ENCODE results near the gene B3GLCT. TPM values are rescaled to one million over a fixed set of nuclear protein-coding genes. Genes with fewer than 3 reads are reported as not detected.

B3GLCT gene
- total RNA-seq: 1 to 10 TPM; 4.2 to 4.9 TPM

GRCh38 chr13:31199849-31200636, at the start of gene B3GLCT:
B3GLCT (plus strand) TSS chr13:31199975; CDS start chr13:31200085, 110 bp downstream.
- H3K27ac Mint-ChIP-seq: peak within 1 kb of the TSS; percentile 78
- CTCF ChIA-PET: interaction anchor here (0.7 to 2.8 kb wide), 10 partner anchors 10 to 151 kb away, joined by 3 to 11 read pairs (median 3); partner anchors contain the start of gene HSPH1
- ATAC-seq (peak; percentile 81), DNase-seq (peak; percentile 82)
- no peaks in the 10 kb centered on the region for H3K36me3 Mint-ChIP-seq
- peak within 1 kb of the TSS; percentile 77 for H3K4me3 Mint-ChIP-seq
- H3K4me1 Mint-ChIP-seq: peaks cover 27% of the 10 kb centered on the region
- H3K27me3 Mint-ChIP-seq: peaks cover 6% of the 10 kb centered on the region
- H3K9me3 Mint-ChIP-seq (ENCODE audit: low read depth): no peaks in the 10 kb centered on the region

GRCh38 chr13:31150315-31150985, 49.3 kb upstream of the B3GLCT start:
- Mint-ChIP-seq H3K36me3 (peaks cover 75% of the 10 kb centered on the region), H3K4me1 (peaks cover 35% of the 10 kb centered on the region), H3K9me3 (ENCODE audit: low read depth) (no peaks in the 10 kb centered on the region), H3K4me3 (no peak overlapping the region), H3K27ac (no peak overlapping the region), H3K27me3 (no peaks in the 10 kb centered on the region)
- DNase-seq (no peak), ATAC-seq (no peak)
- CTCF ChIA-PET: interaction anchor here (1.2 to 4.1 kb wide), 2 partner anchors 10 to 49 kb away, joined by 3 to 13 read pairs; partner anchors contain the start of gene B3GLCT

- Mint-ChIP-seq H3K27ac (no peak overlapping the region), H3K27me3 (no peaks in the 10 kb centered on the region), H3K36me3 (peaks cover 72% of the 10 kb centered on the region), H3K4me3 (no peak overlapping the region), H3K4me1 (peaks cover 39% of the 10 kb centered on the region), H3K9me3 (ENCODE audit: low read depth) (no peaks in the 10 kb centered on the region)
- DNase-seq (no peak), ATAC-seq (no peak)
- CTCF ChIA-PET: interaction anchor here (4.1 kb wide), 1 partner anchor 9 kb away, joined by 13 read pairs; no protein-coding TSS in a partner anchor
Observed at GRCh38 chr13:31151837-31152236, 47.9 kb upstream of the B3GLCT start.

- CTCF ChIA-PET: no interaction called here
- Mint-ChIP-seq H3K9me3 (ENCODE audit: low read depth) (no peaks in the 10 kb centered on the region), H3K27me3 (no peaks in the 10 kb centered on the region)
Observed at GRCh38 chr13:31154939-31155338, 44.8 kb upstream of the B3GLCT start.

GRCh38 chr13:31159306-31159705, 40.5 kb upstream of the B3GLCT start:
- Mint-ChIP-seq H3K36me3 (peaks cover 34% of the 10 kb centered on the region), H3K4me3 (peak overlapping the region; percentile 90), H3K27ac (peak overlapping the region; percentile 99), H3K9me3 (ENCODE audit: low read depth) (no peaks in the 10 kb centered on the region), H3K27me3 (no peaks in the 10 kb centered on the region), H3K4me1 (peaks cover 49% of the 10 kb centered on the region)
- DNase-seq (no peak), ATAC-seq (no peak)
- CTCF ChIA-PET: interaction anchor here (1.9 to 3.0 kb wide), 3 partner anchors 9 to 115 kb away, joined by 4 to 16 read pairs (median 13); no protein-coding TSS in a partner anchor

More at GRCh38 chr13:31154939-31155338, 44.8 kb upstream of the B3GLCT start:
- H3K4me3 Mint-ChIP-seq: no peak overlapping the region
- peaks cover 58% of the 10 kb centered on the region for H3K4me1 Mint-ChIP-seq
- DNase-seq: no peak
- no peak overlapping the region for H3K27ac Mint-ChIP-seq
- no peak for ATAC-seq
- peaks cover 62% of the 10 kb centered on the region for H3K36me3 Mint-ChIP-seq

GRCh38 chr13:31160857-31161556, 38.8 kb upstream of the B3GLCT start:
- Mint-ChIP-seq H3K4me1 (peaks cover 43% of the 10 kb centered on the region), H3K27me3 (no peaks in the 10 kb centered on the region), H3K36me3 (peaks cover 22% of the 10 kb centered on the region), H3K4me3 (peak overlapping the region; percentile 90), H3K9me3 (ENCODE audit: low read depth) (no peaks in the 10 kb centered on the region), H3K27ac (peak overlapping the region; percentile 99)
- DNase-seq: peak; percentile 87
- ATAC-seq: peak; percentile 21
- CTCF ChIA-PET: interaction anchor here (0.9 to 3.0 kb wide), 6 partner anchors 11 to 117 kb away, joined by 3 to 16 read pairs (median 4); no protein-coding TSS in a partner anchor

GRCh38 chr13:31161557-31162150, 38.1 kb upstream of the B3GLCT start, which contains the start of gene HSPH1:
HSPH1 (minus strand) TSS chr13:31161904; CDS start chr13:31161582, 322 bp downstream.
- peak within 1 kb of the TSS; percentile 99 for H3K27ac Mint-ChIP-seq
- DNase-seq (peak; percentile 99), ATAC-seq (peak; percentile 80)
- peak within 1 kb of the TSS; percentile 90 for H3K4me3 Mint-ChIP-seq
- no peaks in the 10 kb centered on the region for H3K27me3 Mint-ChIP-seq
- CTCF ChIA-PET: interaction anchor here (1.1 to 3.0 kb wide), 3 partner anchors 39 to 118 kb away, joined by 3 to 16 read pairs (median 11); partner anchors contain the start of gene B3GLCT
- H3K4me1 Mint-ChIP-seq: peaks cover 41% of the 10 kb centered on the region
- H3K9me3 Mint-ChIP-seq (ENCODE audit: low read depth): no peaks in the 10 kb centered on the region
- peaks cover 20% of the 10 kb centered on the region for H3K36me3 Mint-ChIP-seq

GRCh38 chr13:31162151-31163008, 37.4 kb upstream of the B3GLCT start:
- Mint-ChIP-seq H3K4me1 (peaks cover 38% of the 10 kb centered on the region), H3K36me3 (peaks cover 16% of the 10 kb centered on the region), H3K27me3 (no peaks in the 10 kb centered on the region), H3K27ac (peak overlapping the region; percentile 99), H3K9me3 (ENCODE audit: low read depth) (no peaks in the 10 kb centered on the region), H3K4me3 (peak overlapping the region; percentile 90)
- DNase-seq: peak; percentile 99
- peak; percentile 85 for ATAC-seq
- CTCF ChIA-PET: interaction anchor here (1.1 to 2.5 kb wide), 3 partner anchors 38 to 118 kb away, joined by 3 to 11 read pairs (median 3); partner anchors contain the start of gene B3GLCT

- ATAC-seq (no peak), DNase-seq (no peak)
- no peak overlapping the region for H3K4me3 Mint-ChIP-seq
- H3K36me3 Mint-ChIP-seq: no peaks in the 10 kb centered on the region
- no peaks in the 10 kb centered on the region for H3K27me3 Mint-ChIP-seq
- H3K9me3 Mint-ChIP-seq (ENCODE audit: low read depth): no peaks in the 10 kb centered on the region
- CTCF ChIA-PET: no interaction called here
- H3K4me1 Mint-ChIP-seq: peaks cover 37% of the 10 kb centered on the region
- H3K27ac Mint-ChIP-seq: no peak overlapping the region
Observed at GRCh38 chr13:31166591-31166990, 33.2 kb upstream of the B3GLCT start.

GRCh38 chr13:31167490-31167889, 32.3 kb upstream of the B3GLCT start:
- H3K27ac Mint-ChIP-seq: no peak overlapping the region
- CTCF ChIA-PET: interaction anchor here (1.6 kb wide), 1 partner anchor 32 kb away, joined by 5 read pairs; the partner anchor contains the start of gene B3GLCT
- no peak for DNase-seq
- H3K27me3 Mint-ChIP-seq: peaks cover 2% of the 10 kb centered on the region
- ATAC-seq: peak; percentile 10
- H3K4me1 Mint-ChIP-seq: peaks cover 37% of the 10 kb centered on the region
- H3K4me3 Mint-ChIP-seq: no peak overlapping the region
- no peaks in the 10 kb centered on the region for H3K9me3 Mint-ChIP-seq (ENCODE audit: low read depth)
- no peaks in the 10 kb centered on the region for H3K36me3 Mint-ChIP-seq

- peaks cover 8% of the 10 kb centered on the region for H3K27me3 Mint-ChIP-seq
- no peaks in the 10 kb centered on the region for H3K36me3 Mint-ChIP-seq
- ATAC-seq: no peak
- no peak overlapping the region for H3K4me3 Mint-ChIP-seq
- H3K27ac Mint-ChIP-seq: no peak overlapping the region
- H3K9me3 Mint-ChIP-seq (ENCODE audit: low read depth): no peaks in the 10 kb centered on the region
- no peak for DNase-seq
- CTCF ChIA-PET: interaction anchor here (1.6 kb wide), 1 partner anchor 31 kb away, joined by 5 read pairs; the partner anchor contains the start of gene B3GLCT
- peaks cover 32% of the 10 kb centered on the region for H3K4me1 Mint-ChIP-seq
Observed at GRCh38 chr13:31168166-31168565, 31.6 kb upstream of the B3GLCT start.

- no peak for ATAC-seq
- Mint-ChIP-seq H3K9me3 (ENCODE audit: low read depth) (no peaks in the 10 kb centered on the region), H3K27me3 (peaks cover 10% of the 10 kb centered on the region), H3K36me3 (no peaks in the 10 kb centered on the region), H3K4me1 (peaks cover 27% of the 10 kb centered on the region), H3K4me3 (no peak overlapping the region), H3K27ac (no peak overlapping the region)
- DNase-seq: no peak
- CTCF ChIA-PET: interaction anchor here (1.6 kb wide), 1 partner anchor 31 kb away, joined by 5 read pairs; the partner anchor contains the start of gene B3GLCT
Observed at GRCh38 chr13:31168736-31169135, 31.0 kb upstream of the B3GLCT start.

Data from activated CD8-positive, alpha-beta memory T cell treated with anti-CD3 and anti-CD28 coated beads, Interleukin-2, amount 10 ng/mL, durations not matched to agents 7 days and 5 days (primary cell).